ENCODE data around the gene HORMAD2. TPM values are rescaled to one million over a fixed set of nuclear protein-coding genes. Genes with fewer than 3 reads are reported as not detected.
A peak's percentile ranks its signal among the peaks of the same experiment; 100 is the strongest.

The HORMAD2 gene
- polyA plus RNA-seq, 1 experiment, result not detected

GRCh38 chr22:30210235-30210909, 130.1 kb downstream of the HORMAD2 start:
- TF ChIP-seq, protein P1, sequence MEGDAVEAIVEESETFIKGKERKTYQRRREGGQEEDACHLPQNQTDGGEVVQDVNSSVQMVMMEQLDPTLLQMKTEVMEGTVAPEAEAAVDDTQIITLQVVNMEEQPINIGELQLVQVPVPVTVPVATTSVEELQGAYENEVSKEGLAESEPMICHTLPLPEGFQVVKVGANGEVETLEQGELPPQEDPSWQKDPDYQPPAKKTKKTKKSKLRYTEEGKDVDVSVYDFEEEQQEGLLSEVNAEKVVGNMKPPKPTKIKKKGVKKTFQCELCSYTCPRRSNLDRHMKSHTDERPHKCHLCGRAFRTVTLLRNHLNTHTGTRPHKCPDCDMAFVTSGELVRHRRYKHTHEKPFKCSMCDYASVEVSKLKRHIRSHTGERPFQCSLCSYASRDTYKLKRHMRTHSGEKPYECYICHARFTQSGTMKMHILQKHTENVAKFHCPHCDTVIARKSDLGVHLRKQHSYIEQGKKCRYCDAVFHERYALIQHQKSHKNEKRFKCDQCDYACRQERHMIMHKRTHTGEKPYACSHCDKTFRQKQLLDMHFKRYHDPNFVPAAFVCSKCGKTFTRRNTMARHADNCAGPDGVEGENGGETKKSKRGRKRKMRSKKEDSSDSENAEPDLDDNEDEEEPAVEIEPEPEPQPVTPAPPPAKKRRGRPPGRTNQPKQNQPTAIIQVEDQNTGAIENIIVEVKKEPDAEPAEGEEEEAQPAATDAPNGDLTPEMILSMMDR (IDR thresholded peaks at IDR 0.05; ENCODE audit: insufficient read depth, low read depth, low read length), result no peak
- Histone ChIP-seq H3K27me3 (ENCODE audit: control insufficient read depth, insufficient read depth, low read length) (no peaks in the 10 kb centered on the region), H3K4me3 (ENCODE audit: low read depth, low read length) (no peak overlapping the region), H3K36me3 (ENCODE audit: control insufficient read depth, insufficient read depth, low read length) (no peaks in the 10 kb centered on the region)
- CTCF ChIA-PET, result interaction anchor here (0.6 to 1.0 kb wide), 2 partner anchors 24 to 102 kb away, joined by 3 read pairs; no protein-coding TSS in a partner anchor
- no peak for DNase-seq (ENCODE audit: low read depth)
- POLR2A ChIA-PET, result no interaction called here

GRCh38 chr22:30211124-30211820, 131.0 kb downstream of the HORMAD2 start:
- TF ChIP-seq, protein P1 (IDR thresholded peaks at IDR 0.05; ENCODE audit: insufficient read depth, low read depth, low read length), result no peak
- Histone ChIP-seq H3K27me3 (ENCODE audit: control insufficient read depth, insufficient read depth, low read length) (no peaks in the 10 kb centered on the region), H3K4me3 (ENCODE audit: low read depth, low read length) (no peak overlapping the region), H3K36me3 (ENCODE audit: control insufficient read depth, insufficient read depth, low read length) (no peaks in the 10 kb centered on the region)
- CTCF ChIA-PET, result no interaction called here
- POLR2A ChIA-PET, result no interaction called here
- DNase-seq (ENCODE audit: low read depth), result no peak

GRCh38 chr22:30212363-30212995, 132.2 kb downstream of the HORMAD2 start:
- no peak overlapping the region for H3K4me3 ChIP-seq (ENCODE audit: low read depth, low read length)
- TF ChIP-seq, protein P1 (IDR thresholded peaks at IDR 0.05; ENCODE audit: insufficient read depth, low read depth, low read length), result no peak
- H3K27me3 ChIP-seq (ENCODE audit: control insufficient read depth, insufficient read depth, low read length), result no peaks in the 10 kb centered on the region
- peak; percentile 75 for DNase-seq (ENCODE audit: low read depth)
- H3K36me3 ChIP-seq (ENCODE audit: control insufficient read depth, insufficient read depth, low read length), result no peaks in the 10 kb centered on the region
- ChIA-PET CTCF (interaction anchor here (0.8 to 1.5 kb wide), 5 partner anchors 8 to 104 kb away, joined by 3 to 6 read pairs (median 3); no protein-coding TSS in a partner anchor), POLR2A (interaction anchor here (0.5 kb wide), 1 partner anchor 22 kb away, joined by 5 read pairs; no protein-coding TSS in a partner anchor)

DNA sequence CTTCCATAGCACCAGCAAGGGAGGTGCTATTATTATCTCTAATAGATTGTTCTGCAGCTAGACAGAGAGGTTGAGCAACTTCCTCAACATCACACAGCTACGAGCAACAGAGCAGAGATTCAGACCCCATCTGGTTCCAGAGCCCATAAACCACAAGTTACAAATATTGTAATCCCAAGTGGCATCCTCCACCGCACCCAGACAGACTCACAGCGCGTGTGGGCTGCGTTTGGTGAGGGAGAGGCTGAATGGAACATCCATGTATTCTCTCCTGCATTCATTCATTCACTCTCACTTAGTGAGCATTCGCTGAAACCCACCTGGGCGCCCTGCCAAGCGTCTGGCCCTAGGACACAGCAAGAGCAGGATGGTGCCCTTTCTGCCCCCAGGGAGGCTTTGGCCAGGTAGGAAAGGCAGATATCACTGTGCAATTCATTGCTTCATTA, 132.8 kb downstream of the HORMAD2 start:
- ChIA-PET POLR2A (no interaction called here), CTCF (interaction anchor here (0.8 to 1.5 kb wide), 4 partner anchors 9 to 97 kb away, joined by 3 to 6 read pairs (median 4); no protein-coding TSS in a partner anchor)
- TF ChIP-seq, protein P1 (IDR thresholded peaks at IDR 0.05; ENCODE audit: insufficient read depth, low read depth, low read length), result no peak
- no peak for DNase-seq (ENCODE audit: low read depth)
- Histone ChIP-seq H3K36me3 (ENCODE audit: control insufficient read depth, insufficient read depth, low read length) (no peaks in the 10 kb centered on the region), H3K27me3 (ENCODE audit: control insufficient read depth, insufficient read depth, low read length) (no peaks in the 10 kb centered on the region), H3K4me3 (ENCODE audit: low read depth, low read length) (no peak overlapping the region)
